HepG2 (cell line): ENCODE measurements around the gene PCBP1. TPM values are rescaled to one million over a fixed set of nuclear protein-coding genes. Genes with fewer than 3 reads are reported as not detected.

ENCODE experiments used
- ARHGAP35 ChIP-seq: sonication (generic); formaldehyde crosslinking; IDR thresholded peaks from 2 replicates; pipeline ENCODE4 v1.9.0; 2022; ENCODE audit warnings: mild to moderate bottlenecking, inconsistent platforms, moderate library complexity, missing genetic modification reagents, borderline replicate concordance
- ATF5 ChIP-seq: sonication (generic); formaldehyde crosslinking; IDR thresholded peaks from 2 replicates; pipeline ENCODE4 v1.4.0; 2020; ENCODE audit warnings: mild to moderate bottlenecking, low read depth, missing genetic modification reagents
- DMTF1 ChIP-seq: sonication (generic); formaldehyde crosslinking; IDR thresholded peaks from 2 replicates; pipeline ENCODE4 v1.4.0; 2020; ENCODE audit warnings: mild to moderate bottlenecking, missing genetic modification reagents
- DR1 ChIP-seq: sonication (generic); formaldehyde crosslinking; IDR thresholded peaks from 2 replicates; pipeline ENCODE4 v1.8.0; 2021; ENCODE audit warnings: mild to moderate bottlenecking, missing genetic modification reagents, inconsistent platforms
- ERF ChIP-seq: IDR thresholded peaks from 2 replicates; pipeline ENCODE4 v1.6.1; 2018; ENCODE audit warnings: missing biosample characterization, missing genetic modification reagents
- ETS1 ChIP-seq: sonication (generic); formaldehyde crosslinking; IDR thresholded peaks from 2 replicates; pipeline ENCODE4 v1.4.0; 2020; ENCODE audit warnings: missing genetic modification reagents
- ETV5 ChIP-seq: IDR thresholded peaks from 2 replicates; pipeline ENCODE4 v1.6.1; 2018; ENCODE audit warnings: missing biosample characterization, missing genetic modification reagents, inconsistent platforms, borderline replicate concordance
- IRX3 ChIP-seq: sonication (generic); formaldehyde crosslinking; IDR thresholded peaks from 2 replicates; pipeline ENCODE4 v1.8.1; 2023; ENCODE audit warnings: mild to moderate bottlenecking, low read depth, missing genetic modification reagents, borderline replicate concordance
- MEIS2 ChIP-seq: sonication (generic); formaldehyde crosslinking; IDR thresholded peaks from 2 replicates; pipeline ENCODE4 v1.9.0; 2021; ENCODE audit warnings: mild to moderate bottlenecking, missing genetic modification reagents
- REPIN1 ChIP-seq: sonication (generic); formaldehyde crosslinking; IDR thresholded peaks from 2 replicates; pipeline ENCODE4 v1.8.0; 2022; ENCODE audit warnings: missing genetic modification reagents, low read depth, mild to moderate bottlenecking, borderline replicate concordance
- SAFB2 ChIP-seq: sonication (generic); formaldehyde crosslinking; IDR thresholded peaks from 2 replicates; pipeline ENCODE4 v1.5.1; 2020; ENCODE audit warnings: missing genetic modification reagents, low read depth, mild to moderate bottlenecking, borderline replicate concordance
- ZC3H13 ChIP-seq: sonication (generic); formaldehyde crosslinking; IDR thresholded peaks from 2 replicates; pipeline ENCODE4 v1.8.1; 2023; ENCODE audit warnings: mild to moderate bottlenecking, missing genetic modification reagents, moderate library complexity
- ZFP36L2 ChIP-seq: sonication (generic); formaldehyde crosslinking; IDR thresholded peaks from 2 replicates; pipeline ENCODE4 v1.4.0; 2020; ENCODE audit warnings: missing genetic modification reagents
- ZNF234 ChIP-seq: sonication (generic); formaldehyde crosslinking; conservative IDR thresholded peaks from 2 replicates; pipeline ENCODE4 v1.5.1; 2020; ENCODE audit warnings: mild to moderate bottlenecking, missing genetic modification reagents
- ZNF354B ChIP-seq: sonication (generic); formaldehyde crosslinking; IDR thresholded peaks from 2 replicates; pipeline ENCODE4 v1.8.0; 2022; ENCODE audit warnings: mild to moderate bottlenecking, missing genetic modification reagents
- ZNF496 ChIP-seq: sonication (generic); formaldehyde crosslinking; IDR thresholded peaks from 2 replicates; pipeline ENCODE4 v1.8.1; 2023; ENCODE audit warnings: mild to moderate bottlenecking, moderate library complexity, missing genetic modification reagents; ENCODE audit not compliant: insufficient replicate concordance
- ZNF564 ChIP-seq: sonication (generic); formaldehyde crosslinking; IDR thresholded peaks from 2 replicates; pipeline ENCODE4 v1.8.1; 2023; ENCODE audit warnings: mild to moderate bottlenecking, missing genetic modification reagents
- ZNF678 ChIP-seq: sonication (generic); formaldehyde crosslinking; IDR thresholded peaks from 2 replicates; pipeline ENCODE4 v1.4.0; 2020; ENCODE audit warnings: mild to moderate bottlenecking, missing genetic modification reagents
- ZNF747 ChIP-seq: sonication (generic); formaldehyde crosslinking; IDR thresholded peaks from 2 replicates; pipeline ENCODE4 v1.8.1; 2023; ENCODE audit warnings: missing genetic modification reagents, mild to moderate bottlenecking, borderline replicate concordance
- polyA plus RNA-seq, 8 experiments: library from polyadenylated mRNA; depleted of rRNA in 3 of 8; stranded (reverse) in 7 of 8; unstranded in 1 of 8; fragments of >200 nt; fragmentation: Illumina TruSeq in 4 of 8; extraction: Trizol in 4 of 8; gene quantifications; 2 replicates each; pipeline versions ENCODE4 v1.2.1 to v1.2.3, GENCODE V29; 2011 to 2016; ENCODE audit warnings: low read depth in 4 of 8, missing spikeins in 1 of 8, mixed read lengths in 1 of 8; ENCODE audit not compliant: insufficient read depth in 1 of 8
- total RNA-seq, 5 experiments: library from RNA; depleted of rRNA; stranded (reverse); fragments of >200 nt; fragmentation: Illumina TruSeq; extraction: Trizol; gene quantifications; 2 replicates each; pipeline ENCODE4 v1.2.3, GENCODE V29; 2016; ENCODE audit warnings: low read depth in 1 of 5
- TF ChIP-seq, protein P1 (sequence below): sonication (generic); formaldehyde crosslinking; IDR thresholded peaks from 2 replicates; pipeline ENCODE4 v1.4.0; 2020; ENCODE audit warnings: missing genetic modification reagents, borderline replicate concordance

The PCBP1 gene
- total and polyA plus RNA-seq, 2 of the 13 experiments (the other 11 are each of a cell fraction or from before 2014, with no cell fraction given), result 32.0 to 137 TPM

DNA sequence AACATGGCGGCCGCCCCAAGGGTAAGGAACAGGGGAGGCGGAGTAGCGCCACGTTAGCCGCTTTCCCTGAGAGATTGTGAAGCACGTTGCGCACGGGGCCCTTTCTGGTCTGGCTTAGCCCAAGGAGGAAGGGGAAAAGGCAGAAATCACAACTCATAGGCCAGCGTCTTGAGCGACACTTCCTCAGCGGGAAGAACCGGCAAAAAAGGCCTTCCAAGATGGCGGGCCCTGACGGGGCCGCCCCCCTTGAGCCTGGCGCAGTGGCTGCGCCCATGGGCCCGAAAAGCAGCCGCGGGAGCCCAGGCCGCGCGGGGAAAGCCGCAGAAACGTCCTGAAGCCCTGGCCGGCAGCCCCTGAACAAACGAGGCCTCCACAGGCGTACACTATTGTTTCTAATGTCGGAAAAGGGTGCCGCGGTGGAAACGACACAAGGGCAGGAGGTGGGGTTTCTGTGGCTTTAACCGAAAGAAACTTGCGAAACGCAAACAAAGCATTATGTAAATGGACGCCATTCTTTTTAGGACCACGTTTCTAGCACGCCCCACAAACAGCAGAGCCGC, 919 bp upstream of the PCBP1 start (continued):
- TF ChIP-seq, protein P1, sequence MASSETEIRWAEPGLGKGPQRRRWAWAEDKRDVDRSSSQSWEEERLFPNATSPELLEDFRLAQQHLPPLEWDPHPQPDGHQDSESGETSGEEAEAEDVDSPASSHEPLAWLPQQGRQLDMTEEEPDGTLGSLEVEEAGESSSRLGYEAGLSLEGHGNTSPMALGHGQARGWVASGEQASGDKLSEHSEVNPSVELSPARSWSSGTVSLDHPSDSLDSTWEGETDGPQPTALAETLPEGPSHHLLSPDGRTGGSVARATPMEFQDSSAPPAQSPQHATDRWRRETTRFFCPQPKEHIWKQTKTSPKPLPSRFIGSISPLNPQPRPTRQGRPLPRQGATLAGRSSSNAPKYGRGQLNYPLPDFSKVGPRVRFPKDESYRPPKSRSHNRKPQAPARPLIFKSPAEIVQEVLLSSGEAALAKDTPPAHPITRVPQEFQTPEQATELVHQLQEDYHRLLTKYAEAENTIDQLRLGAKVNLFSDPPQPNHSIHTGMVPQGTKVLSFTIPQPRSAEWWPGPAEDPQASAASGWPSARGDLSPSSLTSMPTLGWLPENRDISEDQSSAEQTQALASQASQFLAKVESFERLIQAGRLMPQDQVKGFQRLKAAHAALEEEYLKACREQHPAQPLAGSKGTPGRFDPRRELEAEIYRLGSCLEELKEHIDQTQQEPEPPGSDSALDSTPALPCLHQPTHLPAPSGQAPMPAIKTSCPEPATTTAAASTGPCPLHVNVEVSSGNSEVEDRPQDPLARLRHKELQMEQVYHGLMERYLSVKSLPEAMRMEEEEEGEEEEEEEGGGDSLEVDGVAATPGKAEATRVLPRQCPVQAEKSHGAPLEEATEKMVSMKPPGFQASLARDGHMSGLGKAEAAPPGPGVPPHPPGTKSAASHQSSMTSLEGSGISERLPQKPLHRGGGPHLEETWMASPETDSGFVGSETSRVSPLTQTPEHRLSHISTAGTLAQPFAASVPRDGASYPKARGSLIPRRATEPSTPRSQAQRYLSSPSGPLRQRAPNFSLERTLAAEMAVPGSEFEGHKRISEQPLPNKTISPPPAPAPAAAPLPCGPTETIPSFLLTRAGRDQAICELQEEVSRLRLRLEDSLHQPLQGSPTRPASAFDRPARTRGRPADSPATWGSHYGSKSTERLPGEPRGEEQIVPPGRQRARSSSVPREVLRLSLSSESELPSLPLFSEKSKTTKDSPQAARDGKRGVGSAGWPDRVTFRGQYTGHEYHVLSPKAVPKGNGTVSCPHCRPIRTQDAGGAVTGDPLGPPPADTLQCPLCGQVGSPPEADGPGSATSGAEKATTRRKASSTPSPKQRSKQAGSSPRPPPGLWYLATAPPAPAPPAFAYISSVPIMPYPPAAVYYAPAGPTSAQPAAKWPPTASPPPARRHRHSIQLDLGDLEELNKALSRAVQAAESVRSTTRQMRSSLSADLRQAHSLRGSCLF (CRISPR knock-in tag), result no peak; the same call in 1 of the 2 replicates
- peak; percentile 80; the same call in 1 of the 2 replicates for TF ChIP-seq ZNF354B
- peak; percentile 75 for TF ChIP-seq ARHGAP35 (CRISPR knock-in tag)
- TF ChIP-seq ETS1, result no peak; the same call in 1 of the 2 replicates
- peak; percentile 75; the same call in 1 of the 2 replicates for TF ChIP-seq DMTF1
- 0 out of 2 replicates have a peak, but pooled peaks have one; percentile 10 for TF ChIP-seq ERF (CRISPR knock-in tag)
- TF ChIP-seq ATF5, result peak; percentile 44; the same call in 1 of the 2 replicates
- TF ChIP-seq ZNF564 (CRISPR knock-in tag), result peak; percentile 80; the same call in 1 of the 2 replicates
- TF ChIP-seq DR1, result peak; percentile 69
- TF ChIP-seq REPIN1 (CRISPR knock-in tag), result 0 out of 2 replicates have a peak, but pooled peaks have one; percentile 63
- TF ChIP-seq ZNF234 (CRISPR knock-in tag), result 0 out of 2 replicates have a peak, but pooled peaks have one; percentile 34
- TF ChIP-seq MEIS2, result peak; percentile 71
- TF ChIP-seq ZNF747 (CRISPR knock-in tag), result peak; percentile 90
- no peak; the same call in 1 of the 2 replicates for TF ChIP-seq ETV5 (CRISPR knock-in tag)
- peak; percentile 66; the same call in 1 of the 2 replicates for TF ChIP-seq ZC3H13
- TF ChIP-seq ZNF678 (CRISPR knock-in tag), result peak; percentile 88; the same call in 1 of the 2 replicates
- TF ChIP-seq ZNF496 (CRISPR knock-in tag), result no peak
- no peak for TF ChIP-seq IRX3 (CRISPR knock-in tag)
- TF ChIP-seq SAFB2, result no peak
- TF ChIP-seq ZFP36L2 (CRISPR knock-in tag), result no peak
